Hematopoietic multipotent progenitor cell treated with erythropoietin and hydrocortisone succinate and interleukin-3 and kit ligand, for 17 days (in vitro differentiated cells): Measurements from ENCODE around the gene SMAD4.
"Not testable (repeated sequence)": the region's sequence is repeated elsewhere in the genome, so short reads cannot be mapped to it uniquely, and the experiment has no call there.

ENCODE experiments used
- DNase-seq: peaks from one replicate; pipeline ENCODE4 v3.0.0-alpha.2; 2015; ENCODE audit warnings: low spot score

SMAD4 gene

GRCh38 chr18:51111633-51112355 is 81.8 kb downstream of the SMAD4 start:
- DNase-seq = not testable (repeated sequence)

DNA sequence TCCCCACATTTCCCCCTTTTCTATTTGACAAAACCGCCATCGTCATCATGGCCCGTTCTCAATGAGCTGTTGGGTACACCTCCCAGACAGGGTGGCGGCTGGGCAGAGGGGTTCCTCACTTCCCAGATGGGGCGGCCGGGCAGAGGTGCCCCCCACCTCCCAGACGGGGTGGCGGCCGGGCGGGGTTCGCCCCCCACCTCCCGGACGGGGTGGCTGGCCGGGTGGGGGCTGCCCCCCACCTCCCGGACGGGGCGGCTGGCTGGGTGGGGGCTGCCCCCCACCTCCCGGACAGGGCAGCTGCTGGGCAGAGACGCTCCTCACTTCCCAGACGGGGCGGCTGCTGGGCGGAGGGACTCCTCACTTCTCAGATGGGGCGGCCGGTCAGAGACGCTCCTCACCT is 87.0 kb downstream of the SMAD4 start:
- DNase-seq = not testable (repeated sequence)

GRCh38 chr18:51119561-51119960 is 89.5 kb downstream of the SMAD4 start:
- not testable (repeated sequence) for DNase-seq

GRCh38 chr18:51119976-51120375 is 90.0 kb downstream of the SMAD4 start:
- DNase-seq = not testable (repeated sequence)

DNA sequence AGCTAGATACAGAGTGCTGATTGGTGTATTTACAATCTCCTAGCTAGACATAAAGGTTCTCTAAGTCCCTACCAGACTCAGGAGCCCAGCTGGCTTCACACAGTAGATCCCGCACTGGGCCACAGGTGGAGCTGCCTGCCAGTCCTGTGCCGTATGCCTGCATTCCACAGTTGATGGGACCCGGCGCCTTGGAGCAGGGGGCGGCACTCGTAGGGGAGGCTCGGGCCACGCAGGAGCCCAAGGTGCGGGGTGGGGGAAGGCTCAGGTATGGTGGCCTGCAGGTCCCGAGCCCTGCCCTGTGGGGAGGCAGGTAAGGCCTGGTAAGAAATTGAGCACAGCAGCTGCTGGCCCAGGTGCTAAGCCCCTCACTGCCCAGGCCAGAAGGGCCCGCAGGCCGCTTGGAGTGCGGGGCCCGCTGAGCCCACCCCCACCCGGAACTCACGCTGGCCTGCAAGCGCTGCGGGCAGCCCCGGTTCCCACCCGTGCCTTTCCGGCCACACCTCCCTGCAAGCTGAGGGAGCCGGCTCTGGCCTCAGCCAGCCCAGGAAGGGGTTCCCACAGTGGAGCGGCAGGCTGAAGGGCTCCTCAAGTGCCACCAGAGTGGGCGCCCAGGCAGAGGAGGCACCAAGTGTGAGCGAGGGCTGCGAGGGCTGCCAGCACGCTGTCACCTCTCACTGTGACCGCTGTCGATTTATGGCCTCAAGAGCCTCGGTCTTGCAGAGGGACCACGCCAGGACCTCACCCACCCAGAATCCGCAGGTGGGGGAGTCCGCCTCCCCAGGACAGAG is 91.0 kb downstream of the SMAD4 start:
- DNase-seq = no peak

DNA sequence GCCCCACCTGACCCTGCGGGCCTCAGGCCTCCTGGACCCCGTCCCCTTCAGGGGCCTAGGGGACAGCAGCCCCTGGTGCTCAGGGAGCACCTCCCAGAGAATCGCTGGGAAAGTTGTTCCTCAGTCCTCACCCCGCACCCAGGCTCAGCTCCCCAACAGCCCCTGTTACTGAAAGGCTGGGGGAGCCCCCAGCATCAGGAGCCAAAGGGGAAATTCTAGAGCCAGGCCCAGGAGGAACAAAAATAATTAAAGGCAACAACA is 91.5 kb downstream of the SMAD4 start:
- DNase-seq = no peak

DNA sequence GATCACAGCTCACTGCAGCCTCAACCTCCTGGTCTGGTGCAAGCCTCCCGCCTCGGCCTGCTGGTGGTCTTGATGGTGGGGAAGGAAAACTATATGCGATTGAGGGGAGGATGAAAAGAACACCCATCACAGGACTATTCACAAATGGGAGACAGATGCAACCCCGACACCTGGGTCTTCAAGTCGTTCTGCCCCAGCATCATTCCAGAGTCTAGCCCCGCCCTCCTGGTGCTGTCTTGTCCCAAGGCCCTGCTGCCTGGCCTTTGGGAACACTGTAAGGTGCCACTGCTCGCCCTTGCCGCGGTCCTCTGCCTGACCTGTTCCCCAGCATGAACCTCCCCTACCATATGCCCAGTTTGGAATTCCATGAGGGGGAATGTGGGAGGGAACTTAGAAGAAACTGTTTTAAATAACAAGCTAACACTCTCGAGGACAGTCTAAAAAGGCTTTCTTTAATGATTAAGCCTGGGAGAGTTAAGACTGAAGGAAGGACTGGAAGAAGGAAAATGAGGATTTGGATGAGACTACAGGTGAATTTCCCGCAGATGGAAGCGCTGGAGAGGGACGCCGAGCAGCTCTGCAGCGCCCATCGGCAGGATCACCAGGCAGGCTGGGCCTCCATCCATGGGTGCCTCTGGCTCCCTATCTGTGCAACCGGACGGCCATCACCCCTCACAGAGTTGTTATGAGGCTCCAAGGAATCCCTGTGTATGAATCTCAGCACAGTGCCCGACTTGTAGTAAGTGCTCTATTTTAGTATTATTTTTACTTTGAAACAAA is 92.4 kb downstream of the SMAD4 start:
- DNase-seq = no peak

- no peak for DNase-seq
Observed at GRCh38 chr18:51123046-51123395, 93.0 kb downstream of the SMAD4 start.

DNA sequence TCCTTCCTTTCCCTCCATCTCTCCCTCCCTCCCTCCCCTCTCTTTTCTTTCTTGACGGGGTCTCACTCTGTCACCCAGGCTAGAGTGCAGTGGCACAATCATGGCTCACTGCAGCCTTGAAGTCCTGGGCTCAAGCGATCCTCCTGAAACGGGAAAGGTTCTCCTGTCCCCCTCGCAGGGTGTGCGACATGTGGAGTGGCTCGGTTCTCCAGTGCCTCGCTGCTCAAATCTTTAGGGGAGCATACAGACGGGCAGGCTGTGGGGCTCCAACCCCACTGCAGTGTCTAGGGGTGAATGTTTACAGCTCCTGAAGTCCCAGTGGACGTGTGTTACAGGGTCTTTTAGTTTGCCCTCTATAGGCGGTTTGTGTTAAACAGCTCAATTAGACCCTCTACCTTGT is 93.5 kb downstream of the SMAD4 start:
- no peak for DNase-seq

GRCh38 chr18:51123936-51124486 is 94.0 kb downstream of the SMAD4 start:
- no peak for DNase-seq

DNA sequence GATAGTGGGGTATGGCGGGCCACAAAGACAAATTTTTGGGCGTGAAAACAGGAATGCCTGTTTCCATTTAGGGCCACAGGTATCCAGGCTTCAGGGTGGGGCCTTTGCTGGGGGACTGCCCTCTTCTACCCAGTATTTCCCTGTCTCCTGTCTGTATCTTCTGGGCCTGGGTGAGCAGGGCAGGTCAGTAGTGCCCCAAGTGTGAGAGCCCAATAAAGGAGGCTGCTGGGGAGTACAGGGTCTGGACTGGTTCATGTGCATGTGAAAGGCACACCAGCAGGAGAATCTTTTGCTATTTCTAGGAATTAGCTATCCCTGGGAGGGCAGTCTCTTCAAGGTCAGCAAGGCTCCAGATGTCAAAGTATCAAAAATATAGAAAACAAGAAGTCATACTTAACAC is 96.0 kb downstream of the SMAD4 start:
- no peak for DNase-seq

DNA sequence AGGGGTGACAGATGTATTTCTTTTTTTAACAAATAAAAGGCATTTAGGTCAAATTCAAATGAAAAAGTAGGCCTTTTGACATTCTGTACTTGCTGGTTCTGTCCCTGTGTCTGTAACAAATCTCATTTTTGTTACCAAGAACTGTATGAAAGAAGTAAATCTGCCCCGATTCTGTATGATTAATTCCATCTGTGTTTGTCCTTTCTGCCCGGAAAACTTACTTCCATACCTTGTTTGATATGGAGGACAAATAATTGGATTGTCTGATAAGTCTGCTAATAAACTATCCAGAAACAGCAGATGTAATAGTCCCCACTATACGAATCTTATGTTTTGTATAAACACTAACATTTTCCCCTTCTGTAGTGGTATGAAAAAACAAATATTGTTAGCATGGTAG is 97.7 kb downstream of the SMAD4 start:
- no peak for DNase-seq

DNA sequence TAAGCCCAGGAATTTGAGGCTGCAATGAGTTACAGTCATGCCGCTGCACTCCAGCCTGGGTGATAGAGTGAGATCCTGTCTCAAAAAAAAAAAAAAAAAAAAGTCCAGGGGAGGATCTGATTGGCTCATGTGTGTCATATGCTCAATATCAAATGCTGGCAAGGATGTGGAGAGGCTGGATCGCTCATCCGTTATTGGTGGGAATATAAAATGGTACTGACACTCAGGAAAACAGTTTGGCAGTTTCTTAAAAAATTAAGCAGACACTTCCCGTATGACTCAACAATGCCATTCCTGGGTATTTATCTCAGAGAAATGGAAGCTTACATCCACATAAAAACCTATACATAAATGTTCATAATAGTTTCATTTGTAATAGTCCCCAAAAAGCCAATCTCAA is 98.5 kb downstream of the SMAD4 start:
- DNase-seq = no peak

DNA sequence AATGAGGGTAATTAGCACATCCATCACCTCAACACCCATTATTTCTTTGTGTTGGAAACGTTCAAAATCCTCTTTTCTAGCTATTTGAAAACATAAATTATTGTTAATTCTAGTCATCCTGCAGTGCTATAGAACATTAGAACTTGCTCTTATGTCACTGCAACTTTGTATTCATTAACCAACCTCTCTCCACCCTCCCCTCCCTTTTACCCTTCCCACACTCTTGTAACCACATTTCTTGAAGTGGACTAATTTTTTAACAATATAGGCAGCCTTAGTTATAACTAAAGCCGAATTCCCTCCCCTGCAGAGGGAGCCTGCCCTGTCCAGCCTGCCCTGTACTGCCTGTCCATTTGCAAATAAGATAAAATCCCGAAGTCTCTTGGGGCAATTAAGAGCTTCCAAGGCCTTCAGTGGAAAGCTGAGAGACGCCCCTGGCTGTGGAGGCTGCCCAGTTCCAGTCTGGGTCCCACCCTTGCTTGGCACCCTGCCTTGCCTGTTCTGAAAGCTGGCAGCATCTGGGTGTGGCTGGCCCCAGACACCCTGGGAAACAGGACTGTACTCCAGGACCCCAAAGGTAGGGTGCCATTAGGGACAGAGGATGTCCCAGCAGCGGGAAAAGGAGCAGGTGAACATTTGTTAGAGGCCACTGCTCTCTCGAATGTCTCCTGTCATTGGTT is 102.4 kb downstream of the SMAD4 start:
- no peak for DNase-seq

DNA sequence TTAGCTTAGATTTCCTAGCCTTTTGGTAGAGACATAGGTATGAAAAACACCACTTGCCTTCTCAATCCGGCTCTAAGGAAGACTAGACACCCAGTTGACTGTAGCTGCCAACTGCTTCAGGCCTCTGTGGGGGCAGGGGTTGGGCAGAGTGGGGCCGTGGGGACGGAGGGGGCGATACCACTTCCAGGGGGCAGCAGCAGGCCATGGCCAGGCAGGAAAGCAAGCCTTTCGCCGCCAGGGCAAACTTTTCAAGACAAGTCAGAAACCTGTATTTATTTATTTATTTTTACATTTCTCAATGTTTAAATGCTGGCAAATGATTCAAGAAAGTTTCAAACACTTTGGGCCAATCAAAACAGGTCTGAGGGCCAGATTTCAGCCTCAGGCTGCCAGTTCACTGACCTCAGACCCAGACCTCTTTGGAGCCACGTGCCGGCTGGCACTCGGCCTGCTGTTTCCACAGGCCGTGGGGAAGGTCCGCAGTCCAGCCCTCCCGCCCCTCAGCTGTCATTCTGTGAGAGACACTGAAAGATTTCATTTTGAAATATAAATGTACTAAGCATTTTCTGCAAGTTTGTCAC is 103.7 kb downstream of the SMAD4 start:
- no peak for DNase-seq
